ENCODE measurements around the gene RAPGEF4. TPM values are rescaled to one million over a fixed set of nuclear protein-coding genes. Genes with fewer than 3 reads are reported as not detected.
A peak's percentile ranks its signal among the peaks of the same experiment; 100 is the strongest.

RAPGEF4 gene
- total RNA-seq, 1 experiment from 2014 or later, result 2.2 TPM

DNA sequence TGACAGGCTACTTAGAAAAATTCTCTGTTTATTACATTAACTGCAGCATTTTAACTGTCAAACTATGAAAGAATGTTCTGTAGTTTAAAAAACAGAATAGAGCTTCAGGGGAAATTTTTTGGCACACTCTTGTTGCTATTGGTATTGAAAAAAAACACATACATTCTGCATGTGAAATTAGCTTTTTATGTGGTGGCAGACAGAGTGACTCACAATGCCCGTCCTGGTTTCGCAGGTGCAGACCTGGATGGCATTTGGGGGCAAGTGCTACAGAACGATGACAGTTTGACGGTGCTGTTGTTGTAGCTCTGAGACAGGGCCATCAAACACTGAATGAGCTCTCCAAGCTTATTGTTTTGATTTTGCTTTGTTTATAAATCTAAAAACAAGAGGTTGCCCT lies 235.0 kb downstream of the RAPGEF4 start:
- H3K4me3 Mint-ChIP-seq, result no peak overlapping the region
- peaks cover 3% of the 10 kb centered on the region for H3K4me1 Mint-ChIP-seq
- H3K9me3 Mint-ChIP-seq, result no peaks in the 10 kb centered on the region
- ChIA-PET CTCF (no interaction called here), POLR2A (no interaction called here)
- ATAC-seq (no peak), DNase-seq (ENCODE audit: low spot score) (no peak)
- H3K27me3 Mint-ChIP-seq (ENCODE audit: low read depth), result no peaks in the 10 kb centered on the region
- H3K36me3 Mint-ChIP-seq, result no peaks in the 10 kb centered on the region
- no peak overlapping the region for H3K27ac Mint-ChIP-seq
- TF ChIP-seq, protein P1, sequence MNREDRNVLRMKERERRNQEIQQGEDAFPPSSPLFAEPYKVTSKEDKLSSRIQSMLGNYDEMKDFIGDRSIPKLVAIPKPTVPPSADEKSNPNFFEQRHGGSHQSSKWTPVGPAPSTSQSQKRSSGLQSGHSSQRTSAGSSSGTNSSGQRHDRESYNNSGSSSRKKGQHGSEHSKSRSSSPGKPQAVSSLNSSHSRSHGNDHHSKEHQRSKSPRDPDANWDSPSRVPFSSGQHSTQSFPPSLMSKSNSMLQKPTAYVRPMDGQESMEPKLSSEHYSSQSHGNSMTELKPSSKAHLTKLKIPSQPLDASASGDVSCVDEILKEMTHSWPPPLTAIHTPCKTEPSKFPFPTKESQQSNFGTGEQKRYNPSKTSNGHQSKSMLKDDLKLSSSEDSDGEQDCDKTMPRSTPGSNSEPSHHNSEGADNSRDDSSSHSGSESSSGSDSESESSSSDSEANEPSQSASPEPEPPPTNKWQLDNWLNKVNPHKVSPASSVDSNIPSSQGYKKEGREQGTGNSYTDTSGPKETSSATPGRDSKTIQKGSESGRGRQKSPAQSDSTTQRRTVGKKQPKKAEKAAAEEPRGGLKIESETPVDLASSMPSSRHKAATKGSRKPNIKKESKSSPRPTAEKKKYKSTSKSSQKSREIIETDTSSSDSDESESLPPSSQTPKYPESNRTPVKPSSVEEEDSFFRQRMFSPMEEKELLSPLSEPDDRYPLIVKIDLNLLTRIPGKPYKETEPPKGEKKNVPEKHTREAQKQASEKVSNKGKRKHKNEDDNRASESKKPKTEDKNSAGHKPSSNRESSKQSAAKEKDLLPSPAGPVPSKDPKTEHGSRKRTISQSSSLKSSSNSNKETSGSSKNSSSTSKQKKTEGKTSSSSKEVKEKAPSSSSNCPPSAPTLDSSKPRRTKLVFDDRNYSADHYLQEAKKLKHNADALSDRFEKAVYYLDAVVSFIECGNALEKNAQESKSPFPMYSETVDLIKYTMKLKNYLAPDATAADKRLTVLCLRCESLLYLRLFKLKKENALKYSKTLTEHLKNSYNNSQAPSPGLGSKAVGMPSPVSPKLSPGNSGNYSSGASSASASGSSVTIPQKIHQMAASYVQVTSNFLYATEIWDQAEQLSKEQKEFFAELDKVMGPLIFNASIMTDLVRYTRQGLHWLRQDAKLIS (CRISPR knock-in tag; IDR thresholded peaks at IDR 0.05; ENCODE audit: borderline replicate concordance), result no peak
- no peak for TF ChIP-seq ZNF396 (CRISPR knock-in tag; IDR thresholded peaks at IDR 0.05; ENCODE audit: borderline replicate concordance)
- TF ChIP-seq, protein P2, sequence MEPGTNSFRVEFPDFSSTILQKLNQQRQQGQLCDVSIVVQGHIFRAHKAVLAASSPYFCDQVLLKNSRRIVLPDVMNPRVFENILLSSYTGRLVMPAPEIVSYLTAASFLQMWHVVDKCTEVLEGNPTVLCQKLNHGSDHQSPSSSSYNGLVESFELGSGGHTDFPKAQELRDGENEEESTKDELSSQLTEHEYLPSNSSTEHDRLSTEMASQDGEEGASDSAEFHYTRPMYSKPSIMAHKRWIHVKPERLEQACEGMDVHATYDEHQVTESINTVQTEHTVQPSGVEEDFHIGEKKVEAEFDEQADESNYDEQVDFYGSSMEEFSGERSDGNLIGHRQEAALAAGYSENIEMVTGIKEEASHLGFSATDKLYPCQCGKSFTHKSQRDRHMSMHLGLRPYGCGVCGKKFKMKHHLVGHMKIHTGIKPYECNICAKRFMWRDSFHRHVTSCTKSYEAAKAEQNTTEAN (CRISPR knock-in tag; IDR thresholded peaks at IDR 0.05), result no peak

DNA sequence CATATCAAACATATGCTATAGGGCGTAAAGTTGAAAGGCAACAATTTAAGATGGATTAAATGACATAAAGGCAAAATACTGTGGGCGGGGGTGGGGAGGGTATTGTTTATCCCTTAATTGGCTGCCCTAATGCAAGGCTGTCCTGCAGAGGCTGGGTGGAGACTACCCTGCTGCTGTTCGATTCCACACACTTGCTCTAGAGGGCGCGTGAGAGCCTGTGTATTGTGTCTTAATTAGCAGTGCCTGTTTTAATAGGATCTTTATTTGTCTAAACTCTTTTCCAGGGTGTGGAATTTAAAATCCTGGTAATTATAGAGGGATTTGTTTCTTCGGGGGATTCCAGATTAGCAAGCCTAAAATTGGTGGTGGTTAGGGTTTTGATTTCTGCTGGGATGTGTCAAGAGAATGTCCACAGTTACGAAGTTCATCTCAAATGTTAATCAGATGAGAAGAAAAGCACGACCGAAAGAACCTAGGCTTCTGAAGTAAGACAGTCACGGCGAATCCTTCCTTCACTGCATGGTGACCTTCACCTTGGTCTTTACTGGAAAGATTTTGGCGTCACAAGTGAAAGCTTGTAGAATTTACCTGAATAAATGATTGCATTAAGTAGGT lies 236.5 kb downstream of the RAPGEF4 start:
- peak; percentile 98 for ATAC-seq
- POLR2A ChIA-PET, result no interaction called here
- DNase-seq (ENCODE audit: low spot score), result peak; percentile 74
- Mint-ChIP-seq H3K27me3 (ENCODE audit: low read depth) (no peaks in the 10 kb centered on the region), H3K36me3 (no peaks in the 10 kb centered on the region), H3K9me3 (no peaks in the 10 kb centered on the region), H3K4me1 (peaks cover 4% of the 10 kb centered on the region), H3K4me3 (no peak overlapping the region), H3K27ac (no peak overlapping the region)
- TF ChIP-seq ZNF423 (CRISPR knock-in tag; IDR thresholded peaks at IDR 0.05), result no peak
- TF ChIP-seq, protein P3, sequence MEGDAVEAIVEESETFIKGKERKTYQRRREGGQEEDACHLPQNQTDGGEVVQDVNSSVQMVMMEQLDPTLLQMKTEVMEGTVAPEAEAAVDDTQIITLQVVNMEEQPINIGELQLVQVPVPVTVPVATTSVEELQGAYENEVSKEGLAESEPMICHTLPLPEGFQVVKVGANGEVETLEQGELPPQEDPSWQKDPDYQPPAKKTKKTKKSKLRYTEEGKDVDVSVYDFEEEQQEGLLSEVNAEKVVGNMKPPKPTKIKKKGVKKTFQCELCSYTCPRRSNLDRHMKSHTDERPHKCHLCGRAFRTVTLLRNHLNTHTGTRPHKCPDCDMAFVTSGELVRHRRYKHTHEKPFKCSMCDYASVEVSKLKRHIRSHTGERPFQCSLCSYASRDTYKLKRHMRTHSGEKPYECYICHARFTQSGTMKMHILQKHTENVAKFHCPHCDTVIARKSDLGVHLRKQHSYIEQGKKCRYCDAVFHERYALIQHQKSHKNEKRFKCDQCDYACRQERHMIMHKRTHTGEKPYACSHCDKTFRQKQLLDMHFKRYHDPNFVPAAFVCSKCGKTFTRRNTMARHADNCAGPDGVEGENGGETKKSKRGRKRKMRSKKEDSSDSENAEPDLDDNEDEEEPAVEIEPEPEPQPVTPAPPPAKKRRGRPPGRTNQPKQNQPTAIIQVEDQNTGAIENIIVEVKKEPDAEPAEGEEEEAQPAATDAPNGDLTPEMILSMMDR (IDR thresholded peaks at IDR 0.05), result peak; percentile 67
- no peak for TF ChIP-seq FOXP1 (CRISPR knock-in tag; IDR thresholded peaks at IDR 0.05; ENCODE audit: borderline replicate concordance)
- TF ChIP-seq CREB1 (CRISPR knock-in tag; IDR thresholded peaks at IDR 0.05), result no peak
- TF ChIP-seq TCF7 (CRISPR knock-in tag; IDR thresholded peaks at IDR 0.05; ENCODE audit: low read depth), result no peak
- TF ChIP-seq, protein P4, sequence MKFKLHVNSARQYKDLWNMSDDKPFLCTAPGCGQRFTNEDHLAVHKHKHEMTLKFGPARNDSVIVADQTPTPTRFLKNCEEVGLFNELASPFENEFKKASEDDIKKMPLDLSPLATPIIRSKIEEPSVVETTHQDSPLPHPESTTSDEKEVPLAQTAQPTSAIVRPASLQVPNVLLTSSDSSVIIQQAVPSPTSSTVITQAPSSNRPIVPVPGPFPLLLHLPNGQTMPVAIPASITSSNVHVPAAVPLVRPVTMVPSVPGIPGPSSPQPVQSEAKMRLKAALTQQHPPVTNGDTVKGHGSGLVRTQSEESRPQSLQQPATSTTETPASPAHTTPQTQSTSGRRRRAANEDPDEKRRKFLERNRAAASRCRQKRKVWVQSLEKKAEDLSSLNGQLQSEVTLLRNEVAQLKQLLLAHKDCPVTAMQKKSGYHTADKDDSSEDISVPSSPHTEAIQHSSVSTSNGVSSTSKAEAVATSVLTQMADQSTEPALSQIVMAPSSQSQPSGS (CRISPR knock-in tag; IDR thresholded peaks at IDR 0.05; ENCODE audit: borderline replicate concordance, low read depth), result no peak
- CTCF ChIA-PET, result interaction anchor here (0.7 to 1.4 kb wide), 2 partner anchors 15 to 238 kb away, joined by 4 read pairs; no protein-coding TSS in a partner anchor

DNA sequence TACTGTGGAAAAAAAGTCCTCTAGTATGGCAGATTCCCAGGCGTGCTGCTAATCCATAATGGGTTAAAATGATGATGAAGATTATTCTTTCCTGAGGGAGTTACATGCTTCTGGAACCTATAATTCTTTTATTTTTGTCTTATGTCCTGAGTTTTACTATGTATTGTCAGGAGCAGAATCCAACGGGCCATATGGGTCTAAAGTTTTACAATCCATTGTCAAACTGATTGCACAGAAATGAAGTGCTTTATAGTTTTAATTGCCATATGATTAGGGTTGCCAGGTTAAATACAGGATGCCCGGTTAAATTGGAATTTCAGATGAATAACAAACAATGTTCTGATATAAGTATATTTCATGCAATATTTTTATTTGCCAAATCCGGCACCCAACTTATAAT lies 239.1 kb downstream of the RAPGEF4 start:
- Mint-ChIP-seq H3K9me3 (no peaks in the 10 kb centered on the region), H3K27me3 (ENCODE audit: low read depth) (no peaks in the 10 kb centered on the region), H3K27ac (no peak overlapping the region), H3K4me3 (no peak overlapping the region), H3K36me3 (no peaks in the 10 kb centered on the region), H3K4me1 (peaks cover 10% of the 10 kb centered on the region)
- CTCF ChIA-PET, result no interaction called here
- no peak for ATAC-seq
- POLR2A ChIA-PET, result no interaction called here
- no peak for DNase-seq (ENCODE audit: low spot score)
- TF ChIP-seq ELF4 (CRISPR knock-in tag; IDR thresholded peaks at IDR 0.05; ENCODE audit: low read depth) (no peak), KAT7 (CRISPR knock-in tag; IDR thresholded peaks at IDR 0.05; ENCODE audit: borderline replicate concordance) (no peak), ZNF263 (CRISPR knock-in tag; IDR thresholded peaks at IDR 0.05; ENCODE audit: low read depth) (no peak), NR3C1 (CRISPR knock-in tag; conservative IDR thresholded peaks at IDR 0.05; ENCODE audit: low read depth) (no peak), ZNF671 (CRISPR knock-in tag; IDR thresholded peaks at IDR 0.05) (no peak), ESRRA (CRISPR knock-in tag; IDR thresholded peaks at IDR 0.05; ENCODE audit: borderline replicate concordance) (no peak), NFATC4 (CRISPR knock-in tag; IDR thresholded peaks at IDR 0.05) (no peak)
- TF ChIP-seq, protein P2 (CRISPR knock-in tag; IDR thresholded peaks at IDR 0.05), result no peak
- TF ChIP-seq, protein P5, sequence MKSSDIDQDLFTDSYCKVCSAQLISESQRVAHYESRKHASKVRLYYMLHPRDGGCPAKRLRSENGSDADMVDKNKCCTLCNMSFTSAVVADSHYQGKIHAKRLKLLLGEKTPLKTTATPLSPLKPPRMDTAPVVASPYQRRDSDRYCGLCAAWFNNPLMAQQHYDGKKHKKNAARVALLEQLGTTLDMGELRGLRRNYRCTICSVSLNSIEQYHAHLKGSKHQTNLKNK (CRISPR knock-in tag; IDR thresholded peaks at IDR 0.05), result no peak
- TF ChIP-seq, protein P6, sequence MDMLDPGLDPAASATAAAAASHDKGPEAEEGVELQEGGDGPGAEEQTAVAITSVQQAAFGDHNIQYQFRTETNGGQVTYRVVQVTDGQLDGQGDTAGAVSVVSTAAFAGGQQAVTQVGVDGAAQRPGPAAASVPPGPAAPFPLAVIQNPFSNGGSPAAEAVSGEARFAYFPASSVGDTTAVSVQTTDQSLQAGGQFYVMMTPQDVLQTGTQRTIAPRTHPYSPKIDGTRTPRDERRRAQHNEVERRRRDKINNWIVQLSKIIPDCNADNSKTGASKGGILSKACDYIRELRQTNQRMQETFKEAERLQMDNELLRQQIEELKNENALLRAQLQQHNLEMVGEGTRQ (CRISPR knock-in tag; IDR thresholded peaks at IDR 0.05), result no peak
